AG09309 (cell line): Measurements from ENCODE around the gene DHX58.

Experiments used
- DNase-seq: peaks from one replicate; pipeline ENCODE4 v3.0.0-alpha.2; 2010; ENCODE audit warnings: low read depth
- H3K4me3 ChIP-seq: 2 replicates; pipeline ENCODE4 v1.5.1; 2011; ENCODE audit warnings: mild to moderate bottlenecking, low read depth, low read length, moderate library complexity; ENCODE audit not compliant: control insufficient read depth
- CTCF ChIP-seq: IDR thresholded peaks from 2 replicates; pipeline ENCODE4 v1.5.1; 2011; ENCODE audit warnings: mild to moderate bottlenecking, low read depth, low read length, inconsistent platforms; ENCODE audit not compliant: insufficient read depth, control insufficient read depth; ENCODE audit errors: missing control alignments

Gene DHX58

GRCh38 chr17:42058063-42058462 lies 54.5 kb downstream of the DHX58 start:
- DNase-seq: no peak
- no peak for TF ChIP-seq CTCF
- H3K4me3 ChIP-seq: no peak overlapping the region

GRCh38 chr17:42056635-42057034 lies 55.9 kb downstream of the DHX58 start:
- H3K4me3 ChIP-seq: no peak overlapping the region
- TF ChIP-seq CTCF: no peak
- no peak for DNase-seq

GRCh38 chr17:42055496-42055895 lies 57.0 kb downstream of the DHX58 start:
- H3K4me3 ChIP-seq: no peak overlapping the region
- TF ChIP-seq CTCF: no peak
- no peak for DNase-seq

GRCh38 chr17:42055027-42055426 lies 57.5 kb downstream of the DHX58 start:
- H3K4me3 ChIP-seq: no peak overlapping the region
- no peak for TF ChIP-seq CTCF
- DNase-seq: no peak

- DNase-seq: no peak
- no peak for TF ChIP-seq CTCF
- H3K4me3 ChIP-seq: no peak overlapping the region
Observed at GRCh38 chr17:42053731-42054500, 58.6 kb downstream of the DHX58 start.

GRCh38 chr17:42052346-42052877 lies 60.1 kb downstream of the DHX58 start:
- TF ChIP-seq CTCF: no peak
- no peak for DNase-seq

More at GRCh38 chr17:42052346-42052877, 60.1 kb downstream of the DHX58 start:
- no peak overlapping the region for H3K4me3 ChIP-seq
